Measurements from ENCODE around the gene FAM32A. TPM values are rescaled to one million over a fixed set of nuclear protein-coding genes. Genes with fewer than 3 reads are reported as not detected.

The FAM32A gene
- total and polyA plus RNA-seq, 7 donors: 86.9 to 239 (median 93.8) TPM

GRCh38 chr19:16229322-16229641 is 44.1 kb downstream of the FAM32A start:
- H3K27ac ChIP-seq: no peak overlapping the region
- intact Hi-C loops (cut with DNase I): no loop called here
- TF ChIP-seq POLR2AphosphoS5 (IDR thresholded peaks at IDR 0.05) (no peak), POLR2A (IDR thresholded peaks at IDR 0.05) (no peak), EP300 (IDR thresholded peaks at IDR 0.05) (no peak)
- H3K27me3 ChIP-seq: no peaks in the 10 kb centered on the region
- no peaks in the 10 kb centered on the region for H3K9me3 ChIP-seq
- no peak overlapping the region for H3K4me3 ChIP-seq
- H3K36me3 ChIP-seq: peaks cover 23 to 95% (median 64%) of the 10 kb centered on the region in 4 donors
- WGBS, 2 donors: 96 to 97% methylated on average over 9 of the region's 9 CpGs
- no peak for DNase-seq
- H3K4me1 ChIP-seq: no peaks in the 10 kb centered on the region

GRCh38 chr19:16232127-16232526 is 46.9 kb downstream of the FAM32A start:
- intact Hi-C loops (cut with DNase I): no loop called here
- Histone ChIP-seq H3K36me3 (peaks cover 16 to 87% (median 56%) of the 10 kb centered on the region in 4 donors), H3K27me3 (no peaks in the 10 kb centered on the region), H3K27ac (no peak overlapping the region), H3K9me3 (no peaks in the 10 kb centered on the region), H3K4me3 (no peak overlapping the region), H3K4me1 (no peaks in the 10 kb centered on the region)
- TF ChIP-seq POLR2A (IDR thresholded peaks at IDR 0.05): no peak
- TF ChIP-seq POLR2AphosphoS5 (IDR thresholded peaks at IDR 0.05): no peak
- no peak for TF ChIP-seq EP300 (IDR thresholded peaks at IDR 0.05)
- no peak for TF ChIP-seq CTCF (IDR thresholded peaks at IDR 0.05)
- no peak for DNase-seq
- WGBS, 2 donors: 95 to 97% methylated on average over 16 of the region's 16 CpGs

- Histone ChIP-seq H3K4me3 (no peak overlapping the region), H3K27me3 (no peaks in the 10 kb centered on the region), H3K27ac (no peak overlapping the region), H3K4me1 (no peaks in the 10 kb centered on the region), H3K9me3 (no peaks in the 10 kb centered on the region), H3K36me3 (peaks cover 12 to 83% (median 53%) of the 10 kb centered on the region in 4 donors)
- 95% methylated on average over 13 of the region's 13 CpGs for WGBS, 2 donors
- TF ChIP-seq POLR2AphosphoS5 (IDR thresholded peaks at IDR 0.05): no peak
- TF ChIP-seq POLR2A (IDR thresholded peaks at IDR 0.05): no peak
- TF ChIP-seq CTCF (IDR thresholded peaks at IDR 0.05): no peak
- TF ChIP-seq EP300 (IDR thresholded peaks at IDR 0.05): no peak
- intact Hi-C loops (cut with DNase I): no loop called here
- no peak for DNase-seq
These were observed 47.4 kb downstream of the FAM32A start for GRCh38 chr19:16232568-16232967.

- Histone ChIP-seq H3K36me3 (peaks cover 5 to 76% (median 47%) of the 10 kb centered on the region in 4 donors), H3K9me3 (no peaks in the 10 kb centered on the region), H3K27me3 (no peaks in the 10 kb centered on the region), H3K4me1 (no peaks in the 10 kb centered on the region), H3K4me3 (no peak overlapping the region), H3K27ac (no peak overlapping the region)
- TF ChIP-seq CTCF (IDR thresholded peaks at IDR 0.05) (no peak), POLR2A (IDR thresholded peaks at IDR 0.05) (no peak), EP300 (IDR thresholded peaks at IDR 0.05) (no peak), POLR2AphosphoS5 (IDR thresholded peaks at IDR 0.05) (no peak)
- WGBS, 2 donors: 96 to 97% methylated on average over 19 of the region's 19 CpGs
- intact Hi-C loops (cut with DNase I): no loop called here
- no peak for DNase-seq
These were observed 48.0 kb downstream of the FAM32A start for GRCh38 chr19:16233081-16233776.

GRCh38 chr19:16233836-16234551 is 48.8 kb downstream of the FAM32A start:
- H3K4me1 ChIP-seq: no peaks in the 10 kb centered on the region
- no peak for TF ChIP-seq CTCF (IDR thresholded peaks at IDR 0.05)
- no peak for TF ChIP-seq EP300 (IDR thresholded peaks at IDR 0.05)
- no peak for TF ChIP-seq POLR2AphosphoS5 (IDR thresholded peaks at IDR 0.05)
- TF ChIP-seq POLR2A (IDR thresholded peaks at IDR 0.05): no peak
- no peak for DNase-seq
- peaks cover 4 to 69% (median 40%) of the 10 kb centered on the region in 4 donors for H3K36me3 ChIP-seq
- H3K27me3 ChIP-seq: no peaks in the 10 kb centered on the region
- no peaks in the 10 kb centered on the region for H3K9me3 ChIP-seq
- no peak overlapping the region for H3K27ac ChIP-seq
- 90 to 94% methylated on average over 19 of the region's 19 CpGs for WGBS, 2 donors
- intact Hi-C loops (cut with DNase I): no loop called here
- H3K4me3 ChIP-seq: no peak overlapping the region
